Bronchial epithelial cell (primary cell): ENCODE results near the gene CH25H. TPM values are rescaled to one million over a fixed set of nuclear protein-coding genes. Genes with fewer than 3 reads are reported as not detected.
A peak's percentile ranks its signal among the peaks of the same experiment; 100 is the strongest.

Experiments
- DNase-seq: peaks from one replicate; pipeline ENCODE4 v3.0.0-alpha.2; 2010; ENCODE audit warnings: low read depth
- FAIRE-seq: peaks from 2 replicates; lab custom pipeline; 2011; peaks lifted over from hg19 to GRCh38; lab: Jason Lieb, UNC
- H3K27me3 ChIP-seq: 2 replicates; pipeline ENCODE4 v1.5.1; 2011; ENCODE audit warnings: low read length; ENCODE audit not compliant: control insufficient read depth, insufficient read depth
- H3K36me3 ChIP-seq: 2 replicates; pipeline ENCODE4 v1.5.1; 2011; ENCODE audit warnings: low read length; ENCODE audit not compliant: control insufficient read depth, insufficient read depth
- H3K4me3 ChIP-seq: 2 replicates; pipeline ENCODE4 v1.5.1; 2011; ENCODE audit warnings: mild to moderate bottlenecking, low read depth, low read length, control low read depth
- total RNA-seq: library from RNA; depleted of rRNA; stranded (reverse); fragments of >200 nt; gene quantifications from 2 replicates; pipeline ENCODE4 v1.2.1, GENCODE V29; 2014
- TF ChIP-seq, protein P1 (sequence below): IDR thresholded peaks from 2 replicates; pipeline ENCODE4 v1.5.1; 2011; ENCODE audit warnings: mild to moderate bottlenecking, moderate library complexity, low read length, control low read depth, inconsistent platforms; ENCODE audit not compliant: insufficient read depth, severe bottlenecking

Gene CH25H
- total RNA-seq, 1 donor from 2014 or later = not detected

DNA sequence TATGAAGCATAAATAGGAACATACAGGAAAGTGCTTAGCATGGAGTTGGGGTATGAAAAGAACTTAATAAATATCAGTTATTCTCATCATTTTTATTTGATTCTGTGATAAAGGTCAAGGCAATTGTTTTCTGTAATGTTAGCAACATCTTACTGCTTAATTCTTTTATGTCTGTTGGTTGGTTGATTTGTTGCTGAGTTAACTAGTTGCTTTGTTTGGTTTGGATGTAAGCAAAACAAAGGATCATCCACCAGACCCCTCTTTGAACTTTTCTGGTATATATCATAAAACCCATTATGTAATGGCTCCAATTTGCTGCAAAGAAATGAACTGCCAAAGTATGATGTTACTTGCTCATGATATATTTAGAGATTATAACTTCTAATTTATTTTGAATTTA is 44.5 kb downstream of the CH25H start:
- FAIRE-seq (no peak), DNase-seq (no peak)

DNA sequence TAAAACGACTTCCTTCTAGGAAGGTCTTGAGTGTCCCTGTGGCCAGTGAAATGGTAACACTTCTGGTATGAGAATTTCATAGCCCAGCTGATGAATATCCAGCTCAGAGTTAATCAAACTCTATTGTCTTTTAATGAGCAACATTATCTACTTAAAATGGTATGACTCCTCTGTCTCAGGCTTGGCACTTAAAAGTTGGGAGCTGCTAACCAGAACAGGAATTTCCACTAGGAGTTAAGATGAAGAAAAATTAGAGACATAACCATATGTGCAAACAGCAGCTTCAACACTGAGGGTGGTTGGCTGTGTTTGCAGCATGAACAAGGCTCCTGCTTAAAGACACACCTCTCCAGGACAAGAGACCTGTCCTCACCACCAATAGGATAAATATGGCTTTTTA is 46.8 kb downstream of the CH25H start:
- no peaks in the 10 kb centered on the region for H3K36me3 ChIP-seq
- TF ChIP-seq, protein P1, sequence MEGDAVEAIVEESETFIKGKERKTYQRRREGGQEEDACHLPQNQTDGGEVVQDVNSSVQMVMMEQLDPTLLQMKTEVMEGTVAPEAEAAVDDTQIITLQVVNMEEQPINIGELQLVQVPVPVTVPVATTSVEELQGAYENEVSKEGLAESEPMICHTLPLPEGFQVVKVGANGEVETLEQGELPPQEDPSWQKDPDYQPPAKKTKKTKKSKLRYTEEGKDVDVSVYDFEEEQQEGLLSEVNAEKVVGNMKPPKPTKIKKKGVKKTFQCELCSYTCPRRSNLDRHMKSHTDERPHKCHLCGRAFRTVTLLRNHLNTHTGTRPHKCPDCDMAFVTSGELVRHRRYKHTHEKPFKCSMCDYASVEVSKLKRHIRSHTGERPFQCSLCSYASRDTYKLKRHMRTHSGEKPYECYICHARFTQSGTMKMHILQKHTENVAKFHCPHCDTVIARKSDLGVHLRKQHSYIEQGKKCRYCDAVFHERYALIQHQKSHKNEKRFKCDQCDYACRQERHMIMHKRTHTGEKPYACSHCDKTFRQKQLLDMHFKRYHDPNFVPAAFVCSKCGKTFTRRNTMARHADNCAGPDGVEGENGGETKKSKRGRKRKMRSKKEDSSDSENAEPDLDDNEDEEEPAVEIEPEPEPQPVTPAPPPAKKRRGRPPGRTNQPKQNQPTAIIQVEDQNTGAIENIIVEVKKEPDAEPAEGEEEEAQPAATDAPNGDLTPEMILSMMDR = no peak

More for the DNA sequence above, 44.5 kb downstream of the CH25H start:
- Histone ChIP-seq H3K4me3 (no peak overlapping the region), H3K27me3 (peaks cover 2% of the 10 kb centered on the region), H3K36me3 (no peaks in the 10 kb centered on the region)
- TF ChIP-seq, protein P1 = no peak

DNA sequence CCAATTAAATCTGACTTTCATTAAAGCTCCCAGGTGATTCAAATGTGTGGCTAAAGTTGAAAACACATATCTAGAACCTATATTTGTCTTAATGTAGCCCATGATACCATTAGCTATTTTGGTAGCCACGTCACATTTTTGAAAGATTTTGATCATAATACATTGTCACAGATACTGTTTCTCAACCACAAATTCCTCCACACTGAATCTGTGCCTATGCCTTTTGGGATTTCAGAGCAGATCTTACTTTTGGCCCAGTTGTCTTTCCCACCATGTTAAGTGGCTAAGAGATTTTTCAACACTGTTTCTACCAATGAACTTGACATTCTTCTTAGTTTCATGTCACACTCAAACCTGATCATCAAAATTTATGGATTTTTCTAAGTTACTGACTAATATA is 47.4 kb downstream of the CH25H start:
- TF ChIP-seq, protein P1 = no peak
- no peak for FAIRE-seq
- no peak overlapping the region for H3K4me3 ChIP-seq
- no peaks in the 10 kb centered on the region for H3K36me3 ChIP-seq
- H3K27me3 ChIP-seq = no peaks in the 10 kb centered on the region
- no peak for DNase-seq

More for the DNA sequence above, 46.8 kb downstream of the CH25H start:
- FAIRE-seq (no peak), DNase-seq (no peak)
- Histone ChIP-seq H3K27me3 (peaks cover 2% of the 10 kb centered on the region), H3K4me3 (no peak overlapping the region)

DNA sequence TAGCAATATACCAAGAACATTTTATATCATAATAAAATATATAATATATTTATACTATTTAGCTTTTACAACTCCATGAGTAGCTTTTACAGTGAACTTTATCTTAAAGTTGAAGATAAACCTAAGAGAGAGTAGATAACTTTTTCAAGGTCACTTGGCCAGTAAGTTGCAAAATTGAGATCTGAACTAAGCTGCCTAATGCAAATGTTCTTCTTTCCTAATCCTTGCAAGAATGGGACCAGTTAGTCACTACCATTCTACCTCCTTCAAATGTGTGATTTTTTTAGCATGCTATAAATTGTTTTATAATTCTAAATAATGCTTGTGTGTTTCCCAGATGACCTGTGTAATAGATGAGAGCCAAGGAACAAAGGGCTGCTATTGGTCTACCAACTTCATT is 47.8 kb downstream of the CH25H start:
- no peaks in the 10 kb centered on the region for H3K27me3 ChIP-seq
- DNase-seq (no peak), FAIRE-seq (no peak)
- TF ChIP-seq, protein P1 = no peak
- H3K36me3 ChIP-seq = no peaks in the 10 kb centered on the region
- H3K4me3 ChIP-seq = no peak overlapping the region

DNA sequence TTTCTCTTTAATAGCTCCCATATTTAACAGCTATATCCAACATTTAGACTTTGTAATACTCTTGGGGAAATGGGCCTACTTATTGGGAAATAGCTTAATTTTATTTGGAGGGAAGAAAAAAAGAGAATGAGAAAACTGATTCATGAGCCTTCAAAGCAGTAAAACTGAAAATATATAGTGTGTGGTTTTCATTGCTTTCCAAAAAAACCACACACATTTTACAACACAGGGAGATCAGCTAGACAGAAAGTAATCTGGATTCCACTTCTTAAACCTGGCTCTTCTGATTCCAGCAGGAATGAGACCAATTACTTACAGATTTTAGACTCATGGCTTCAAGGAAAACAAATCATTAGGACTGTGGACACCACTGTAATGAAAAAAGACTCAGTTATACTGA is 48.7 kb downstream of the CH25H start:
- TF ChIP-seq, protein P1 = no peak
- Histone ChIP-seq H3K27me3 (no peaks in the 10 kb centered on the region), H3K36me3 (no peaks in the 10 kb centered on the region), H3K4me3 (no peak overlapping the region)
- no peak for FAIRE-seq
- peak; percentile 20 for DNase-seq

DNA sequence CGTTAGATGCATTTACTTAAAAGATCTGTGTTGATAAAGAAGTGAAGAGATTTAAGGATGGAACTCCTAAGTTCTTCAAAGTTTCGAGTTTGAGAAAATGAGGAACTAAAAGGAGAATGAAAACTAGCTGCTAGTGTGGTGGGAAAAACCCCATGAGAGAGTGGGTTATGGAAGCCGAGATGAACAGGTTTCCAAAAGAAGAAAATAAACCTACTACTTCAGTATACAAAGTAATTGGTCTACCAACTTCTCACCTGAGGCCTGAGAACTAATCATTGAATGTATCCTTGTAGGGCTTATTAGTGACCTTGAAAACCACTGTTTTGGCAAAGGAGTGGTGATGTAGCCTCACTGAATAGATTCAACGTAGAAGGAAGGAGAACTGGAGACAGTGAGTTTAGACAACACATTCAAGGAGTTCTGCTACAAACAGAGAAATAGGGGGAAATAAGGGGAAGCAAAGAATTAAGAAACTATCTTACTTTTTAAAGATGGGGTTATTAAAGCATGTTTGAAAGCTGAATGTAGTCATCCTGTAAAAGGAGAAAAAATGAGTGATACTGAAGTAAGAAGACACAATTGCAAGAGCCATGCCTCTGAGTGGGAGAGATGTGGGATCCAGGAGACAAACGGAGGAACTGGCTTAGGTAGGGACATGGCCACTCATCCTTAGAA is 50.8 kb downstream of the CH25H start:
- no peaks in the 10 kb centered on the region for H3K27me3 ChIP-seq
- H3K36me3 ChIP-seq = no peaks in the 10 kb centered on the region
- no peak overlapping the region for H3K4me3 ChIP-seq
- TF ChIP-seq, protein P1 = no peak
- DNase-seq (no peak), FAIRE-seq (no peak)
